HuH-7 (cell line): ENCODE measurements around the gene NKX1-1.

Experiments used
- DNase-seq: peaks from one replicate; pipeline ENCODE4 v3.0.0; 2011; ENCODE audit warnings: low spot score

The NKX1-1 gene

GRCh38 chr4:1359976-1360375 lies 46.3 kb downstream of the NKX1-1 start:
- DNase-seq, result no peak

GRCh38 chr4:1359144-1359501 lies 47.1 kb downstream of the NKX1-1 start:
- DNase-seq, result no peak

- no peak for DNase-seq
Observed at GRCh38 chr4:1358421-1359143, 47.7 kb downstream of the NKX1-1 start.

- DNase-seq, result no peak
Observed at GRCh38 chr4:1357356-1358248, 48.6 kb downstream of the NKX1-1 start.

- peak; percentile 89 for DNase-seq
Observed at GRCh38 chr4:1356181-1356998, 49.9 kb downstream of the NKX1-1 start.

GRCh38 chr4:1355378-1355777 lies 50.9 kb downstream of the NKX1-1 start:
- DNase-seq, result no peak

GRCh38 chr4:1354983-1355275 lies 51.3 kb downstream of the NKX1-1 start:
- no peak for DNase-seq

GRCh38 chr4:1354136-1354982 lies 51.9 kb downstream of the NKX1-1 start:
- no peak for DNase-seq

- DNase-seq, result no peak
Observed at GRCh38 chr4:1353186-1354055, 52.8 kb downstream of the NKX1-1 start.
